ENCODE data around the gene DOK1.

DOK1 gene

GRCh38 chr2:74538881-74539339 is 15.6 kb upstream of the DOK1 start:
- intact Hi-C loops (cut with DNase I): no loop called here
- DNase-seq: no peak

DNA sequence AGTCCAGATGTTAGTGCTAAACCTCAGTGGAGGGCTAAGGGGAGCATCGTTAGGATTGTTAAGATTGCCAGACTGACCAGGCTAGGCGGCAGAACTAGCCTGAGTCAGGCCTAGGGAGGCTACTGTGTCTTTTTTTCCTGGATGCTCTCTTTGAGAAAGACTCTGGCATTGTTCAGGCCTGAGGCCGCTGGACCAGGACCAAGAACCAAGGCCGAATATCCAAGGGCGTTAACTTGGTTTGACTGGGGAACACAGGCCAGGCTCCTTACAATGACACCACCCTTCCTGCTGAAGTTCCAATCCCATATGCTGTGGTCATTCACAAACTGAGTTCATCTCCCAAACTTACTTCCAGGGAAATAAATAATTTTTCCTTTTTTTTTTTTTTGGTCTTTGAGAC is 14.2 kb upstream of the DOK1 start:
- intact Hi-C loops (cut with DNase I): no loop called here
- no peak for DNase-seq

GRCh38 chr2:74542978-74543377 is 11.5 kb upstream of the DOK1 start:
- DNase-seq: no peak
- intact Hi-C loops (cut with DNase I): no loop called here

DNA sequence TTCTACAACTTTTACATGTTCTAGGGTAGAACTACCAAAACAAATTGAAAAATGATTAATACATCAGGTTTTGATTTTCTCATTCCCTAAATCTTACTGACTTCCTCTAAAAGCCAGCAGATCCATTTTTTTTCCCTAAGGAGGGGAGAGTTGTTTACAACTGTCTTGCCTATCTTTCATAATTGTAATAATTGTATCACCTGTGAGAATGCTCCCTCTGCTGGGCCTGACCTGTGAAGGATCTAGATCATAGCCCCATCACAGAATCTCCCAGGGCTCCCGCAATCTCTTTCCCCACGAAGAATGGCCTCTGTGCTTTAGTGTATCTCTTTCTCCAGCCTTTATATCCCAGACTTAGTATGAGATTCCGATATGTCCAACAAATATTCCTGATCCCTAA is 9.9 kb upstream of the DOK1 start:
- intact Hi-C loops (cut with DNase I): no loop called here
- no peak for DNase-seq

- intact Hi-C loops (cut with DNase I): no loop called here
- no peak for DNase-seq
These were observed 8.5 kb upstream of the DOK1 start for GRCh38 chr2:74546004-74546403.

GRCh38 chr2:74548285-74548899 is 6.1 kb upstream of the DOK1 start:
- intact Hi-C loops (cut with DNase I): no loop called here
- DNase-seq: no peak

DNA sequence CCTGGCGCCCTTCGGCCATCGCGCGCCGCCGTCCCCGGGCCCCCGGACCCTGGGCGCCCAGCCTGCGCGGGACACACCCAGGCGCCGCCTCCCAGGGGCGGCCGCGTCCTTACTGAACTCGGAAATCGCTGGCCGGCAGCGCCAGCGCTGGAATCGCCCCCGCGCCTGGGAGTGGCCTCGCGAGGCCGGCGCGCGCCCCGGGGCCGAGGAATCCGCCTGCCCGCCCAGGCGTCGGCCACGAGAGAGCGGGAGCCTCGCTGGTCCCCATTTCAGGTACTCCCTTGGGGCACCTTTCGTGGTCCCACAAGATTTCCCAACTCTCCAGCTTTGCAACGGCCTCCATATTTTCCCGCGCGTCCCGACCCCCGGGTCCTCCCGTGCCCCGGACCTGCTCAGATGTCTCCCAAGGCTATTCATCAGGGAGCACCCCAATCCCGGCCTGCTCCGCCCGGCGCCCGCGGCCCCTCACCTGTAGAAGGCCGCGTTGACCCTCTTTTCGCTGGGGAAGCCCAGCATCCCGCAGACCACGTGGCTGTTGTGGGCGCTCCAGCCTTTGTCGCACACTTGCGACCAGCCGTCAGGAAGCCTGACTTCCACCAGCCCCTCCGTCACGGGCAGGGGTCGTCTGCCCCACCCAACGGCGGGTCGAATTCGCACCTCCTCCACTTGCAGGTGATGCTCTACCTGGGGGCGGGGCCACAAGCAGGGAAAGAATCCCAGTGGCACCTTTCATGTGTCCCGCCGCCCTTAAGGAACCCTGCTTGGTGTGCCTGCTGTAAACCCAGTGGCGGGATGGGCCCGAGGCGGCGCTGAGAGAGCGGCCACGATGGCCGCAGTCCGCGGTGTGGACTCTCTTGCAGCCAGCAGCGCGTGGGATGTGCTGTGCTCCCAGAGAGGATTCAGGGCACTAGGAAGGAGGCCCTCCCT is 5.4 kb upstream of the DOK1 start:
- intact Hi-C loops (cut with DNase I): no loop called here
- peak in 14 of 42 donors; percentile 25 to 60 (median 38) for DNase-seq

DNA sequence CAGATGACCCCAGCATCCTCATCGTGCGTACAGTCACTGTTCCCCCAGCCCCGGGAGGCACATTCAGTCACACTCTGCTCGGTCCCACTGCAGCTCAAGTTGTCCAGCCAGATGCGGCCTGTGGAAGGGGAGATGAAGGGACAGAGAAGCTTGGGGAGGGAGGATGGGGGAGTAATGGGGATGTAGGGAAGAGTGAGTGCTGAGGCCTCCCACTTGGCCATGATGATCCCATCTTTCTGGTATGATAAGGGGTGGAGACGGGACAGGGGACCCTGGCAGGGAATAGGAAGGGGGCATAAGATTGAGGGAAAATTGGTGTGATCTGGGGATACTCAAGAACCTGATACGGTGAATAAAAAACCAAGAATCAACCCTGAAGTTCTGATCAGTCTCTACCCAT is 4.3 kb upstream of the DOK1 start:
- no peak for DNase-seq
- intact Hi-C loops (cut with DNase I): no loop called here

- DNase-seq: no peak
- intact Hi-C loops (cut with DNase I): no loop called here
These were observed 3.0 kb upstream of the DOK1 start for GRCh38 chr2:74551530-74551929.

- DNase-seq: no peak
- intact Hi-C loops (cut with DNase I): no loop called here
These were observed 2.3 kb upstream of the DOK1 start for GRCh38 chr2:74551942-74552913.

DNA sequence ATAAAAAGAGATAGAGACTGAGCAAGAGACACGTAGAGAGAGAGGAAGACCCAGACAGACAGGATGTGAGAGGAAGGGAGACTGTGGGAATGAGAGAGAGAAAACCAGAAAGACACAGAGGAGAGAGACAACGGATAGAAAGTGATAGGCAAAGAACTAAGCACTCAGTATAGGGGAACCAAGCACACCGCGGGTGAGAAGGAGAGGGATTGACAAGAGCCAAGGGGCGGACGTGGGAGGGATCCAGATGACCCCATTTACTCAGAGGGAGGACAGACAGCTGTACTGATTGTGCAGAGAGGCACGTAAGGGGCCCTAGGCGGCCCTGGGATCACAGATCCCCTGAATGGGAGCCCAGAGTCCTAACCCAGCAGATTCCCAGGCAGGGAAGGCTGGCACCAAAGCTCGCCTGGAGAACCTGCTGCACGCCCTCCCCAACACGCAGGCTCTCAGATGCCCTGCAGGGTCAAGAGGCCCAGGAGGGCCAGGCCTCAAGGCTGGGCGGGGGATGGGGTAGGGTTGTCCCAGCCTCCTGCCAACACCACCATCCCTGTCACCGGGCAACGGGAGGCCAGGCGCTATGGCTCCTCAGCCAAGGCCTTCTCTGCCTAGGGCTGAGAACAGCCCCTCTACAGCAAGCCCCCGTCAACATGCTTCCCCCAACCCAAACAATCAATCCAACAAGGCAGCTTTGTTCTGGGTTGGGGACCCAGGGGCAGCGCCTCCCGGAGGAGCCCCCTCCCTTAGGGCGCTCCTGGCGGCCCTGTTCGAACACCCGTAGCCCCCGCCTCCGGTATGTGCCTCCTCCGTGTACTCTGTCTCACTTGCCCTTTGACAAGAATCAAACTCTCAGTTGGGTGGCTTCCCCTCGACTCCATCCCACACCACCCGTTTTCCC is 1.4 kb upstream of the DOK1 start:
- intact Hi-C loops (cut with DNase I): no loop called here
- peak in 10 of 42 donors; percentile 13 to 57 (median 32) for DNase-seq

DNA sequence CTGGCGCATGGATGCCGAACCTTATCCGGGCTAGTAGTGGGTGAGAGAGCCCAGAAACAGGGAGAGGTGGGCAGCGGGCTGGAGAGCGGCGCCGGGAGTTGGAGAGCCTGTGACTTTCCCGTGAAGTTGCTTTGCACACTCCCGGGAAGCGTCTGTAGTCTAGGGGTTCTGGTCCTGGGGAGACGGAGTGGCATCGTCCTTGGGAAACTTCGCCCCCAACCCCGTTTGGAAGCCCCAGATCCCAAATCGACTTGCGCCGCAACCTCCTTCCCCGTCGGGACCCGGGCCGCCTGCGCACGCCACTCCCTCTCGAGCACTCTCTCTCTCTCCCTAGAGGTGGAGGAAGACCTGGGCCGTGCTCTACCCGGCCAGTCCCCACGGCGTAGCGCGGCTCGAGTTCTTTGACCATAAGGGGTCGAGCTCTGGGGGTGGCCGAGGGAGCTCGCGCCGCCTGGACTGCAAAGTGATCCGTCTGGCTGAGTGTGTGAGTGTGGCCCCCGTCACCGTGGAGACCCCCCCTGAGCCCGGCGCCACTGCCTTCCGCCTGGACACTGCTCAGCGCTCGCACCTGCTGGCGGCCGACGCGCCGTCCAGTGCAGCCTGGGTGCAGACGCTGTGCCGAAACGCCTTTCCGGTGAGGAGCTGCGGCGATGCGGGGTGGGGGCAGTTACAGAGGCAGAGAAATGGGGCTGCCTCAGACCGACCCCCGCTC is 456 bp downstream of the DOK1 start:
- no peak for DNase-seq

DNA sequence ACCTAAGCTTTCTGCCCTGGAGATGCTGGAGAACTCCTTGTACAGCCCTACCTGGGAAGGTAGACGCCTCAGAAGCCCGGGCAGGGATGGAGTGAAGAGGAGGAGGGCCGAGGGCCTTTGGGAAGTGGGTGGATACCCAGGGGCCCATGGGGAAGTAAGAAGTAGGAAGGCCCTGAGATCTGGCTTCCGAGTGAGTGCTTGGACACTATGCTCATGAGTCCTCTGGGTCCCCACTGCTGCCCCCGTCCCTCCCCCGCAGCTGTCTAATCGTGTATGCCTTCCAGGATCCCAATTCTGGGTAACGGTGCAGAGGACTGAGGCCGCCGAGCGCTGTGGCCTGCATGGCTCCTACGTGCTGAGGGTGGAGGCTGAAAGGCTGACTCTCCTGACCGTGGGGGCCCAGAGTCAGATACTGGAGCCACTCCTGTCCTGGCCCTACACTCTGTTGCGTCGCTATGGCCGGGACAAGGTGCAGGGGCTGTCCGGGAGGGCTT is 1.1 kb downstream of the DOK1 start:
- intact Hi-C loops (cut with DNase I): no loop called here
- DNase-seq: peak in 7 of 42 donors; percentile 10 to 47 (median 20)

More for the DNA sequence above, 456 bp downstream of the DOK1 start:
- intact Hi-C loops (cut with DNase I): no loop called here

GRCh38 chr2:74556159-74556558 is 1.6 kb downstream of the DOK1 start:
- intact Hi-C loops (cut with DNase I): no loop called here
- DNase-seq: no peak

GRCh38 chr2:74556831-74557370 is 2.4 kb downstream of the DOK1 start:
- intact Hi-C loops (cut with DNase I): no loop called here
- no peak for DNase-seq

DNA sequence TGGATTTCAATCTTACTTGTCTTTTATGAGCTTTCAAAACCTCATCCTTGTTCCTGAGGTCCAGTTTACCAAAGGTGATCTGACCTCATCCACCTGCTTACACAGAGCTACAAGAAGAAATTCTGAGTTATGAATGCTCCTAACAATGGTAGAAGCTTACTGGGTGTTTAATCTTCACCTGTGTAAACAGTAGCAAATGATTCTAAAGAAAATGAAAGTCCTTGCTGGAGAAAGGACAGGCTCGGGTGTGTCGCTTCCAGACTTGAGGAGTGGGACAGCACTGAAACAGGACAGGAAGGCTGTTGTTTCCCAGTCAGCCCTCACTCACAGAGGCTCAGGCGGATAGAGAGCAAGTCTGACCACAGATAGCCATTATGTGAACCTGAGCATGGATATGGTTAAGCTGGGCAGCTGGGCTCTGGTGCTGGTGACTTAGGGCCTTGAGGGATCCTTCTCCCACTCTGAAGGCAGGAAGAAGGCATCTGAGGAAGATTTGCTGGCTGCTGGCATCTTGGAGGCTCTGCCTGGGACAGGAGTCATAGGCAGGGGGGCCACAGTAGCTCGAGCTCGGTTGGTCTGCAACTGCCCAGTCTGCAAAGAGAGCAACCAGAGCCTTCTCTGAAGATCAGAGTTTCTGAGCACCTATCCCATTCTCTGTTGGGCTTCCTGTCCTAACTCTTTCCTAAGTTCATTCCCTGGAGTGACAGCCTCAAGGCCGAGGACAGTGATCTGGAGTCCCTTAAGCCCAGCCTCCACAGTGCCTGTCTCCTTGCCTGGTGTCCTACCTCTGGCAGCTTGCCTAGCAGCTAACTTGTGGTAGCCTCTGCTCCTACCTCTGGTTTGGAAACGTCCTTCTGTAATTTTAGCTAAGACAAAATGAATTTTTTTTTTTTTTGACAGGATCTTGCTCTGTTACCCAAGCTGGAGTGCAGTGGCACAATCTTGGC is 4.0 kb downstream of the DOK1 start:
- DNase-seq: no peak
- intact Hi-C loops (cut with DNase I): no loop called here
